ENCODE measurements around the gene CLEC4A. TPM values are rescaled to one million over a fixed set of nuclear protein-coding genes. Genes with fewer than 3 reads are reported as not detected.
"Not testable (repeated sequence)": the region's sequence is repeated elsewhere in the genome, so short reads cannot be mapped to it uniquely, and the experiment has no call there.

Gene CLEC4A
- total RNA-seq: 0.96 TPM

- no peak for ATAC-seq
These were observed at the start of gene CLEC4A for GRCh38 chr12:8123124-8123912. Gene CLEC4A (plus strand): TSS chr12:8123617. CDS start chr12:8123879, 262 bp downstream.

GRCh38 chr12:8075935-8076334, 47.5 kb upstream of the CLEC4A start:
- no peak for ATAC-seq

- ATAC-seq: no peak
These were observed 47.1 kb upstream of the CLEC4A start for GRCh38 chr12:8076366-8076765.

- ATAC-seq: peak; percentile 39
These were observed 46.2 kb upstream of the CLEC4A start for GRCh38 chr12:8077207-8077606.

GRCh38 chr12:8078398-8078797, 45.0 kb upstream of the CLEC4A start:
- no peak for ATAC-seq

GRCh38 chr12:8078916-8079315, 44.5 kb upstream of the CLEC4A start:
- ATAC-seq: no peak

GRCh38 chr12:8080120-8080519, 43.3 kb upstream of the CLEC4A start:
- no peak for ATAC-seq

- ATAC-seq: peak; percentile 49
These were observed 42.0 kb upstream of the CLEC4A start for GRCh38 chr12:8081251-8081920.

- ATAC-seq: no peak
These were observed 40.7 kb upstream of the CLEC4A start for GRCh38 chr12:8082808-8083100.

GRCh38 chr12:8084351-8084750, 39.1 kb upstream of the CLEC4A start:
- ATAC-seq: not testable (repeated sequence)

GRCh38 chr12:8087666-8088065, 35.8 kb upstream of the CLEC4A start:
- no peak for ATAC-seq

- no peak for ATAC-seq
These were observed 34.8 kb upstream of the CLEC4A start for GRCh38 chr12:8088574-8088973.

- ATAC-seq: not testable (repeated sequence)
These were observed 34.1 kb upstream of the CLEC4A start for GRCh38 chr12:8089277-8089676.

GRCh38 chr12:8089716-8090115, 33.7 kb upstream of the CLEC4A start:
- ATAC-seq: no peak

GRCh38 chr12:8093291-8093690, 30.1 kb upstream of the CLEC4A start:
- no peak for ATAC-seq

GRCh38 chr12:8096281-8096915, 27.0 kb upstream of the CLEC4A start:
- no peak for ATAC-seq

GRCh38 chr12:8099235-8099634, 24.2 kb upstream of the CLEC4A start:
- ATAC-seq: no peak

GRCh38 chr12:8108808-8109398, 14.5 kb upstream of the CLEC4A start:
- peak; percentile 78 for ATAC-seq

GRCh38 chr12:8113117-8113516, 10.3 kb upstream of the CLEC4A start:
- not testable (repeated sequence) for ATAC-seq

GRCh38 chr12:8120072-8120713, 3.2 kb upstream of the CLEC4A start:
- no peak for ATAC-seq

GRCh38 chr12:8127138-8127537, 3.7 kb downstream of the CLEC4A start:
- ATAC-seq: no peak

GRCh38 chr12:8133636-8134397, 10.4 kb downstream of the CLEC4A start:
- ATAC-seq: not testable (repeated sequence)
